ENCODE data around the gene IMPDH2. TPM values are rescaled to one million over a fixed set of nuclear protein-coding genes. Genes with fewer than 3 reads are reported as not detected.

The IMPDH2 gene
- total RNA-seq: 400 and 458 TPM in 2 replicates

GRCh38 chr3:49028673-49029562, at the start of gene IMPDH2:
Gene IMPDH2 (minus strand): TSS chr3:49029398. CDS start chr3:49029350, 48 bp downstream.

GRCh38 chr3:49021813-49022687, 7.1 kb downstream of the IMPDH2 start, which contains the start of gene NDUFAF3:
Gene NDUFAF3 (plus strand): TSS chr3:49022121. CDS start chr3:49022145, 24 bp downstream.

GRCh38 chr3:49017971-49018706, 11.1 kb downstream of the IMPDH2 start, which contains the start of gene DALRD3:
Gene DALRD3 (minus strand): TSS chr3:49018580. CDS start chr3:49018564, 16 bp downstream.

GRCh38 chr3:49007068-49007770, 22.0 kb downstream of the IMPDH2 start, which contains the start of gene WDR6:
Gene WDR6 (plus strand): TSS chr3:49007391. CDS start chr3:49007432, 41 bp downstream.

GRCh38 chr3:48989796-48990635, 39.2 kb downstream of the IMPDH2 start, which contains the start of gene P4HTM:
Gene P4HTM (plus strand): TSS chr3:48990241. CDS start chr3:48990257, 16 bp downstream.

Other genes starting within 250 kb of the IMPDH2 start
- gene PRKAR2A, start 181.5 kb downstream of the IMPDH2 start, total RNA-seq: 20.5 and 25.4 TPM in 2 replicates
- 19.5 and 23.3 TPM in 2 replicates for gene SLC25A20, start 130.5 kb downstream of the IMPDH2 start, total RNA-seq
- gene ARIH2, start 110.6 kb downstream of the IMPDH2 start, total RNA-seq: 56.5 and 69.8 TPM in 2 replicates
- 33.4 and 40.7 TPM in 2 replicates for gene P4HTM, start 39.2 kb downstream of the IMPDH2 start, total RNA-seq
- 41.8 and 81.0 TPM in 2 replicates for gene WDR6, start 22.0 kb downstream of the IMPDH2 start, total RNA-seq
- gene DALRD3, start 10.8 kb downstream of the IMPDH2 start, total RNA-seq: 43.4 and 52.5 TPM in 2 replicates
- 80.5 and 88.0 TPM in 2 replicates for gene NDUFAF3, start 7.3 kb downstream of the IMPDH2 start, total RNA-seq
- gene QRICH1, start 64.7 kb upstream of the IMPDH2 start, total RNA-seq: 56.7 and 61.9 TPM in 2 replicates
- 284 and 305 TPM in 2 replicates for gene QARS1, start 75.4 kb upstream of the IMPDH2 start, total RNA-seq
- gene USP19, start 91.4 kb upstream of the IMPDH2 start, total RNA-seq: 40.0 and 45.9 TPM in 2 replicates
- gene LAMB2, start 103.7 kb upstream of the IMPDH2 start, total RNA-seq: 458 and 626 TPM in 2 replicates
- gene CCDC71, start 136.9 kb upstream of the IMPDH2 start, total RNA-seq: 15.7 and 16.2 TPM in 2 replicates
- 23.3 and 33.9 TPM in 2 replicates for gene KLHDC8B, start 142.2 kb upstream of the IMPDH2 start, total RNA-seq
- 0.85 and 1.7 TPM in 2 replicates for gene C3orf62, start 247.8 kb upstream of the IMPDH2 start, total RNA-seq

All from smooth muscle cell of bladder (primary cell).